ENCODE results near the gene EXT2.

GRCh38 chr11:44243086-44243485 lies 147.6 kb downstream of the EXT2 start:
- no peak for TF ChIP-seq EZH2 (IDR thresholded peaks at IDR 0.05; ENCODE audit: borderline replicate concordance, control insufficient read depth, low read depth, low read length)
- TF ChIP-seq, protein P1, sequence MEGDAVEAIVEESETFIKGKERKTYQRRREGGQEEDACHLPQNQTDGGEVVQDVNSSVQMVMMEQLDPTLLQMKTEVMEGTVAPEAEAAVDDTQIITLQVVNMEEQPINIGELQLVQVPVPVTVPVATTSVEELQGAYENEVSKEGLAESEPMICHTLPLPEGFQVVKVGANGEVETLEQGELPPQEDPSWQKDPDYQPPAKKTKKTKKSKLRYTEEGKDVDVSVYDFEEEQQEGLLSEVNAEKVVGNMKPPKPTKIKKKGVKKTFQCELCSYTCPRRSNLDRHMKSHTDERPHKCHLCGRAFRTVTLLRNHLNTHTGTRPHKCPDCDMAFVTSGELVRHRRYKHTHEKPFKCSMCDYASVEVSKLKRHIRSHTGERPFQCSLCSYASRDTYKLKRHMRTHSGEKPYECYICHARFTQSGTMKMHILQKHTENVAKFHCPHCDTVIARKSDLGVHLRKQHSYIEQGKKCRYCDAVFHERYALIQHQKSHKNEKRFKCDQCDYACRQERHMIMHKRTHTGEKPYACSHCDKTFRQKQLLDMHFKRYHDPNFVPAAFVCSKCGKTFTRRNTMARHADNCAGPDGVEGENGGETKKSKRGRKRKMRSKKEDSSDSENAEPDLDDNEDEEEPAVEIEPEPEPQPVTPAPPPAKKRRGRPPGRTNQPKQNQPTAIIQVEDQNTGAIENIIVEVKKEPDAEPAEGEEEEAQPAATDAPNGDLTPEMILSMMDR (IDR thresholded peaks at IDR 0.05 in 2 of 3, conservative IDR thresholded peaks at IDR 0.05 in 1 of 3; ENCODE audit: control insufficient read depth in 2 of 3, extremely low read depth in 1 of 3, insufficient read depth in 1 of 3, low read depth in 3 of 3, low read length in 3 of 3): no peak
- no peak for TF ChIP-seq FOXK2 (IDR thresholded peaks at IDR 0.05)
- no peak for TF ChIP-seq MEF2A (IDR thresholded peaks at IDR 0.05; ENCODE audit: insufficient read depth, low read depth, low read length)
- no peak for TF ChIP-seq NRF1 (conservative IDR thresholded peaks at IDR 0.05; ENCODE audit: low read depth, low read length)
- no peak for TF ChIP-seq TAF1 (IDR thresholded peaks at IDR 0.05; ENCODE audit: borderline replicate concordance, low read depth, low read length)

Measured in GM12878 (cell line).